GM21390 (cell line): ENCODE results near the gene MCM8.

ENCODE experiments used
- ATAC-seq: cut with Tn5 transposase; IDR thresholded peaks from one replicate; pipeline ENCODE4 v1.9.1; 2021; ENCODE audit not compliant: unreplicated experiment

The MCM8 gene

GRCh38 chr20:5945963-5946362 is 4.5 kb upstream of the MCM8 start:
- ATAC-seq: no peak

- no peak for ATAC-seq
These were observed 3.2 kb upstream of the MCM8 start for GRCh38 chr20:5947276-5947675.

- no peak for ATAC-seq
These were observed 545 bp upstream of the MCM8 start for GRCh38 chr20:5949943-5950270.

GRCh38 chr20:5967469-5967868 is 17.0 kb downstream of the MCM8 start:
- no peak for ATAC-seq

GRCh38 chr20:5968462-5968861 is 18.0 kb downstream of the MCM8 start:
- ATAC-seq: no peak

- no peak for ATAC-seq
These were observed 19.0 kb downstream of the MCM8 start for GRCh38 chr20:5969348-5969935.

- no peak for ATAC-seq
These were observed 19.5 kb downstream of the MCM8 start for GRCh38 chr20:5969940-5970339.

GRCh38 chr20:5970381-5970780 is 19.9 kb downstream of the MCM8 start:
- no peak for ATAC-seq

- no peak for ATAC-seq
These were observed 20.8 kb downstream of the MCM8 start for GRCh38 chr20:5971203-5971602.

GRCh38 chr20:5973172-5973571 is 22.7 kb downstream of the MCM8 start:
- no peak for ATAC-seq

GRCh38 chr20:5973971-5974370 is 23.5 kb downstream of the MCM8 start:
- ATAC-seq: no peak

- no peak for ATAC-seq
These were observed 24.1 kb downstream of the MCM8 start for GRCh38 chr20:5974531-5974930.

- ATAC-seq: no peak
These were observed 25.3 kb downstream of the MCM8 start for GRCh38 chr20:5975778-5976177.

- no peak for ATAC-seq
These were observed 26.8 kb downstream of the MCM8 start for GRCh38 chr20:5977223-5977622.

GRCh38 chr20:5977975-5978374 is 27.5 kb downstream of the MCM8 start:
- no peak for ATAC-seq

- no peak for ATAC-seq
These were observed 29.3 kb downstream of the MCM8 start for GRCh38 chr20:5979801-5980200.

- ATAC-seq: no peak
These were observed 30.5 kb downstream of the MCM8 start for GRCh38 chr20:5980720-5981538.

GRCh38 chr20:5987383-5987782 is 36.9 kb downstream of the MCM8 start:
- no peak for ATAC-seq

- ATAC-seq: no peak
These were observed 39.1 kb downstream of the MCM8 start for GRCh38 chr20:5989539-5989938.

- no peak for ATAC-seq
These were observed 40.5 kb downstream of the MCM8 start for GRCh38 chr20:5990946-5991345.

GRCh38 chr20:5991623-5992441 is 41.4 kb downstream of the MCM8 start:
- no peak for ATAC-seq

GRCh38 chr20:5996765-5997164 is 46.3 kb downstream of the MCM8 start:
- ATAC-seq: peak; percentile 93
